Activated CD4-positive, alpha-beta T cell treated with anti-CD3 and anti-CD28 coated beads for 48 hours (primary cell): ENCODE measurements around the gene AGK.
A peak's percentile ranks its signal among the peaks of the same experiment; 100 is the strongest.

Source experiments
- DNase-seq: peaks from one replicate; pipeline ENCODE4 v3.0.0-alpha.2; 2020

AGK gene

GRCh38 chr7:141551094-141551781 lies at the start of gene AGK:
AGK (plus strand) TSS chr7:141551410; CDS start chr7:141555467, 4,057 bp downstream.
- DNase-seq, result peak; percentile 87

GRCh38 chr7:141501451-141501850 lies 49.8 kb upstream of the AGK start:
- DNase-seq, result no peak

- peak; percentile 21 for DNase-seq
These were observed 39.9 kb upstream of the AGK start for GRCh38 chr7:141511316-141511675.

GRCh38 chr7:141511676-141512396 lies 39.4 kb upstream of the AGK start:
- peak; percentile 4 for DNase-seq

- no peak for DNase-seq
These were observed 38.6 kb upstream of the AGK start for GRCh38 chr7:141512597-141512996.

GRCh38 chr7:141513720-141514119 lies 37.5 kb upstream of the AGK start:
- no peak for DNase-seq

GRCh38 chr7:141515941-141516340 lies 35.3 kb upstream of the AGK start:
- DNase-seq, result no peak

- DNase-seq, result no peak
These were observed 31.6 kb upstream of the AGK start for GRCh38 chr7:141519623-141520022.

- DNase-seq, result no peak
These were observed 28.4 kb upstream of the AGK start for GRCh38 chr7:141522657-141523342.

- DNase-seq, result no peak
These were observed 25.2 kb upstream of the AGK start for GRCh38 chr7:141525973-141526514.

- no peak for DNase-seq
These were observed 24.1 kb upstream of the AGK start for GRCh38 chr7:141527076-141527475.

GRCh38 chr7:141528399-141528798 lies 22.8 kb upstream of the AGK start:
- DNase-seq, result no peak

- DNase-seq, result peak; percentile 71
These were observed 17.9 kb upstream of the AGK start for GRCh38 chr7:141533149-141533949.

GRCh38 chr7:141534757-141535737 lies 16.2 kb upstream of the AGK start:
- no peak for DNase-seq

GRCh38 chr7:141537906-141538305 lies 13.3 kb upstream of the AGK start:
- DNase-seq, result no peak

GRCh38 chr7:141541375-141541774 lies 9.8 kb upstream of the AGK start:
- DNase-seq, result no peak

GRCh38 chr7:141544831-141545230 lies 6.4 kb upstream of the AGK start:
- DNase-seq, result no peak

- DNase-seq, result no peak
These were observed 1.6 kb upstream of the AGK start for GRCh38 chr7:141549582-141549981.

GRCh38 chr7:141550386-141551093 lies 670 bp upstream of the AGK start:
- DNase-seq, result peak; percentile 12

GRCh38 chr7:141551782-141552181 lies 572 bp downstream of the AGK start:
- DNase-seq, result no peak

GRCh38 chr7:141557360-141557759 lies 6.2 kb downstream of the AGK start:
- no peak for DNase-seq
